ENCODE data around the gene NOG. TPM values are rescaled to one million over a fixed set of nuclear protein-coding genes. Genes with fewer than 3 reads are reported as not detected.

NOG gene
- polyA plus RNA-seq, 2 of the 4 experiments (the other 2 are of a cell fraction), result 0.25 to 0.67 TPM

- POLR2A ChIA-PET, result no interaction called here
- WGBS (ENCODE audit: missing lambda C conversion rate), result 45% methylated on average over 4 of the region's 4 CpGs
- ATAC-seq, result peak; percentile 11 to 32; a peak in 4 of 6 replicates
- TF ChIP-seq MYC (IDR thresholded peaks at IDR 0.05; ENCODE audit: borderline replicate concordance, low read length) (0 out of 2 replicates have a peak, but pooled peaks have one; percentile 22), SMC3 (IDR thresholded peaks at IDR 0.05) (no peak), EHF (CRISPR knock-in tag; IDR thresholded peaks at IDR 0.05) (no peak), ZC3H11A (IDR thresholded peaks at IDR 0.05) (no peak)
- TF ChIP-seq, protein P1, sequence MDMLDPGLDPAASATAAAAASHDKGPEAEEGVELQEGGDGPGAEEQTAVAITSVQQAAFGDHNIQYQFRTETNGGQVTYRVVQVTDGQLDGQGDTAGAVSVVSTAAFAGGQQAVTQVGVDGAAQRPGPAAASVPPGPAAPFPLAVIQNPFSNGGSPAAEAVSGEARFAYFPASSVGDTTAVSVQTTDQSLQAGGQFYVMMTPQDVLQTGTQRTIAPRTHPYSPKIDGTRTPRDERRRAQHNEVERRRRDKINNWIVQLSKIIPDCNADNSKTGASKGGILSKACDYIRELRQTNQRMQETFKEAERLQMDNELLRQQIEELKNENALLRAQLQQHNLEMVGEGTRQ (IDR thresholded peaks at IDR 0.05), result no peak
- FAIRE-seq, result no peak
- Histone ChIP-seq H3K4me1 (peaks cover 5% of the 10 kb centered on the region), H3K9me3 (no peaks in the 10 kb centered on the region), H3K4me3 (no peak overlapping the region), H3K4me2 (no peak overlapping the region), H3K27ac (no peak overlapping the region)
- DNase-seq (ENCODE audit: low read depth in 1 of 2, low spot score in 1 of 2), result no peak
- CTCF ChIA-PET, result interaction anchor here (1.0 to 3.8 kb wide), 8 partner anchors 8 to 91 kb away, joined by 3 to 17 read pairs (median 5); no protein-coding TSS in a partner anchor
Observed at GRCh38 chr17:56630202-56630601, 36.7 kb downstream of the NOG start.

GRCh38 chr17:56633681-56634080 lies 40.2 kb downstream of the NOG start:
- H3K4me3 ChIP-seq, result no peak overlapping the region
- POLR2A ChIA-PET, result no interaction called here
- no peak overlapping the region for H3K27ac ChIP-seq
- FAIRE-seq (no peak), ATAC-seq (no peak), DNase-seq (ENCODE audit: low read depth in 1 of 2, low spot score in 1 of 2) (no peak)
- no peak overlapping the region for H3K4me2 ChIP-seq
- TF ChIP-seq CBX8 (IDR thresholded peaks at IDR 0.05), result no peak
- TF ChIP-seq HMGXB4 (CRISPR knock-in tag; IDR thresholded peaks at IDR 0.05; ENCODE audit: borderline replicate concordance), result no peak
- TF ChIP-seq NR3C1 (IDR thresholded peaks at IDR 0.05), result no peak
- no peak for TF ChIP-seq FOSL2 (IDR thresholded peaks at IDR 0.05)
- no peak for TF ChIP-seq FOSL2 (CRISPR knock-in tag; IDR thresholded peaks at IDR 0.05)
- TF ChIP-seq CBX2 (IDR thresholded peaks at IDR 0.05; ENCODE audit: borderline replicate concordance, low read depth), result no peak
- no peak for TF ChIP-seq RARB (CRISPR knock-in tag; IDR thresholded peaks at IDR 0.05)
- TF ChIP-seq FOSB (CRISPR knock-in tag; IDR thresholded peaks at IDR 0.05), result no peak
- no peak for TF ChIP-seq EP300 (IDR thresholded peaks at IDR 0.05)
- no peak for TF ChIP-seq ATOH8 (CRISPR knock-in tag; IDR thresholded peaks at IDR 0.05; ENCODE audit: low read depth)
- TF ChIP-seq ESRRA (IDR thresholded peaks at IDR 0.05; ENCODE audit: borderline replicate concordance, low read length), result no peak
- TF ChIP-seq MAX (IDR thresholded peaks at IDR 0.05), result no peak
- no peak for TF ChIP-seq TFCP2L1 (CRISPR knock-in tag; IDR thresholded peaks at IDR 0.05)
- CTCF ChIA-PET, result no interaction called here
- H3K9me3 ChIP-seq, result no peaks in the 10 kb centered on the region
- peaks cover 8% of the 10 kb centered on the region for H3K4me1 ChIP-seq
- 45% methylated on average over 4 of the region's 4 CpGs for WGBS (ENCODE audit: missing lambda C conversion rate)

DNA sequence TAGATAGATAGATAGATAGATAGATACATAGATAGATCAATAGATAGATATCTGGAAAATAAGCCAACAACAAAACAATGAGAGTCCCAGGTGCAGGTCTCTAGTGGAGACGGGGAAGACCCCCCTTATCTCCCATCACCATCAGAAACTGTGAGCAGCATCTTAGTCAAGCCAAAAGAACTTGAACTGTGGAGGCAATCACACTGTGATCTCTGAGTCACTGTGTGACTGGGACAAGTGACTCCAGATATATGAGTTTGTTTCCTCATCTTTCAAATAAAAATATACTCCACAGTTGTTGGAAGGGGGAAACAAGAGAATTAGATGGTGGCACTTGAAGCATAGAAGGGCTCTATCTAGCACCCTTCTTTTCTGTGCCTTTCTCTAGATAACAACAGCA lies 42.1 kb downstream of the NOG start:
- POLR2A ChIA-PET, result no interaction called here
- WGBS (ENCODE audit: missing lambda C conversion rate), result 9% methylated on average over 1 of the region's 1 CpG
- DNase-seq (ENCODE audit: low read depth in 1 of 2, low spot score in 1 of 2) (no peak), FAIRE-seq (no peak), ATAC-seq (no peak)
- Histone ChIP-seq H3K4me3 (no peak overlapping the region), H3K27ac (no peak overlapping the region), H3K9me3 (no peaks in the 10 kb centered on the region), H3K4me1 (0 out of 3 replicates have a peak, but pooled peaks cover 3% of the 10 kb centered on the region), H3K4me2 (no peak overlapping the region)
- CTCF ChIA-PET, result interaction anchor here (4.0 kb wide), 1 partner anchor 81 kb away, joined by 29 read pairs; no protein-coding TSS in a partner anchor
- no peak for TF ChIP-seq TP53 (CRISPR knock-in tag; IDR thresholded peaks at IDR 0.05)
- TF ChIP-seq KDM1A (IDR thresholded peaks at IDR 0.05; ENCODE audit: low read depth), result no peak
- no peak for TF ChIP-seq JUNB (IDR thresholded peaks at IDR 0.05)
- TF ChIP-seq, protein P1 (IDR thresholded peaks at IDR 0.05), result no peak
- TF ChIP-seq HOXA7 (CRISPR knock-in tag; IDR thresholded peaks at IDR 0.05), result no peak
- no peak for TF ChIP-seq CBX8 (IDR thresholded peaks at IDR 0.05)
- TF ChIP-seq ZNF302 (CRISPR knock-in tag; IDR thresholded peaks at IDR 0.05), result no peak
- TF ChIP-seq BHLHE40 (IDR thresholded peaks at IDR 0.05; ENCODE audit: low read depth, low read length), result no peak

Data from A549 (cell line).